Measurements from ENCODE around the gene MMP11. TPM values are rescaled to one million over a fixed set of nuclear protein-coding genes. Genes with fewer than 3 reads are reported as not detected.

Gene MMP11
- total RNA-seq, 1 experiment from 2014 or later, result 0.44 TPM

- no peak for DNase-seq (ENCODE audit: unreplicated experiment)
- CTCF ChIA-PET, result interaction anchor here (0.7 kb wide), 1 partner anchor 85 kb away, joined by 3 read pairs; no protein-coding TSS in a partner anchor
- Mint-ChIP-seq H3K36me3 (ENCODE audit: insufficient read depth, unreplicated experiment) (no peaks in the 10 kb centered on the region), H3K27me3 (ENCODE audit: insufficient read depth, unreplicated experiment) (no peaks in the 10 kb centered on the region), H3K4me1 (ENCODE audit: insufficient read depth, unreplicated experiment) (peaks cover 9% of the 10 kb centered on the region), H3K27ac (ENCODE audit: low read depth, unreplicated experiment) (no peak overlapping the region), H3K9me3 (ENCODE audit: unreplicated experiment) (no peaks in the 10 kb centered on the region), H3K4me3 (ENCODE audit: unreplicated experiment) (no peak overlapping the region)
- intact Hi-C loops (cut with micrococcal nuclease), result loop anchor here (5.0 kb wide), 2 partner anchors 82 to 223 kb away; no protein-coding TSS in a partner anchor
- no peak for TF ChIP-seq CTCF (IDR thresholded peaks at IDR 0.05; ENCODE audit: unreplicated experiment)
- POLR2A ChIA-PET, result interaction anchor here (1.1 kb wide), 1 partner anchor 14 kb away, joined by 3 read pairs; the partner anchor contains the start of gene ZNF70
- BruUV-seq (replicated peaks), result no TSS peak
Observed at GRCh38 chr22:23764899-23765881, 7.5 kb upstream of the MMP11 start.

- TF ChIP-seq CTCF (IDR thresholded peaks at IDR 0.05; ENCODE audit: unreplicated experiment), result no peak
- Mint-ChIP-seq H3K9me3 (ENCODE audit: unreplicated experiment) (no peaks in the 10 kb centered on the region), H3K27ac (ENCODE audit: low read depth, unreplicated experiment) (no peak overlapping the region), H3K36me3 (ENCODE audit: insufficient read depth, unreplicated experiment) (no peaks in the 10 kb centered on the region), H3K4me1 (ENCODE audit: insufficient read depth, unreplicated experiment) (peaks cover 9% of the 10 kb centered on the region), H3K27me3 (ENCODE audit: insufficient read depth, unreplicated experiment) (no peaks in the 10 kb centered on the region), H3K4me3 (ENCODE audit: unreplicated experiment) (peak overlapping the region; percentile 69)
- intact Hi-C loops (cut with micrococcal nuclease), result loop anchor here (5.0 kb wide), 2 partner anchors 80 to 225 kb away; no protein-coding TSS in a partner anchor
- DNase-seq (ENCODE audit: unreplicated experiment), result no peak
- POLR2A ChIA-PET, result interaction anchor here (1.0 to 2.0 kb wide), 7 partner anchors 15 to 146 kb away, joined by 3 to 12 read pairs (median 5); partner anchors contain the start of genes SLC2A11 and ZNF70
- BruUV-seq (replicated peaks), result no TSS peak
- CTCF ChIA-PET, result interaction anchor here (0.5 to 7.0 kb wide), 8 partner anchors 9 to 1548 kb away, joined by 3 to 53 read pairs (median 4); partner anchors contain the start of gene VPREB3
Observed at GRCh38 chr22:23767303-23767672, 5.4 kb upstream of the MMP11 start.

GRCh38 chr22:23767673-23768548, 4.7 kb upstream of the MMP11 start, which contains the start of gene CHCHD10:
CHCHD10 (minus strand) TSS chr22:23767972; CDS start chr22:23767874, 98 bp downstream.
- no peaks in the 10 kb centered on the region for H3K9me3 Mint-ChIP-seq (ENCODE audit: unreplicated experiment)
- ChIA-PET CTCF (interaction anchor here (0.5 to 7.0 kb wide), 11 partner anchors 9 to 1549 kb away, joined by 3 to 53 read pairs (median 4); partner anchors contain the start of genes MIF and VPREB3), POLR2A (interaction anchor here (0.8 to 2.0 kb wide), 9 partner anchors 14 to 152 kb away, joined by 3 to 12 read pairs (median 4); partner anchors contain the start of genes SLC2A11 and ZNF70)
- TF ChIP-seq CTCF (IDR thresholded peaks at IDR 0.05; ENCODE audit: unreplicated experiment), result peak; percentile 68
- DNase-seq (ENCODE audit: unreplicated experiment), result peak; percentile 69
- peaks cover 9% of the 10 kb centered on the region for H3K4me1 Mint-ChIP-seq (ENCODE audit: insufficient read depth, unreplicated experiment)
- peak within 1 kb of the TSS; percentile 69 for H3K4me3 Mint-ChIP-seq (ENCODE audit: unreplicated experiment)
- no peaks in the 10 kb centered on the region for H3K27me3 Mint-ChIP-seq (ENCODE audit: insufficient read depth, unreplicated experiment)
- H3K27ac Mint-ChIP-seq (ENCODE audit: low read depth, unreplicated experiment), result no peak within 1 kb of the TSS
- peaks cover under 1% of the 10 kb centered on the region for H3K36me3 Mint-ChIP-seq (ENCODE audit: insufficient read depth, unreplicated experiment)
- intact Hi-C loops (cut with micrococcal nuclease), result loop anchor here (5.0 kb wide), 2 partner anchors 79 to 226 kb away; no protein-coding TSS in a partner anchor
- BruUV-seq (replicated peaks), result no TSS peak
